CD14-positive monocyte (primary cell): ENCODE data around the gene URB2. TPM values are rescaled to one million over a fixed set of nuclear protein-coding genes. Genes with fewer than 3 reads are reported as not detected.
"Not testable (repeated sequence)": the region's sequence is repeated elsewhere in the genome, so short reads cannot be mapped to it uniquely, and the experiment has no call there.

ENCODE experiments used
- DNase-seq, 3 donors: peaks; one replicate each; pipeline ENCODE4 v3.0.0-alpha.2; 2011 to 2022
- H2AFZ ChIP-seq: 2 replicates; pipeline ENCODE4 v1.6.0; 2012; ENCODE audit warnings: mild to moderate bottlenecking, low read depth, low read length, inconsistent platforms; ENCODE audit not compliant: insufficient read depth, poor library complexity, severe bottlenecking
- H3K27ac ChIP-seq, 2 donors: 1 replicate in 1 of 2; 2 replicates in 1 of 2; pipeline ENCODE4 v1.5.1; 2012 to 2013; ENCODE audit warnings: low read length in 2 of 2, control low read depth in 1 of 2, inconsistent platforms in 1 of 2, low read depth in 1 of 2, mild to moderate bottlenecking in 1 of 2
- H3K27me3 ChIP-seq, 2 donors: one replicate each; pipeline versions ENCODE4 v1.6.0 to v1.6.1; 2011 to 2013; ENCODE audit warnings: low read length in 2 of 2; ENCODE audit not compliant: control insufficient read depth in 2 of 2, insufficient read depth in 2 of 2
- H3K36me3 ChIP-seq, 2 donors: replicated peaks in 1 of 2; 1 replicate in 1 of 2; 2 replicates in 1 of 2; pipeline versions ENCODE4 v1.5.1 to v1.6.1; 2012 to 2013; ENCODE audit warnings: low read length in 2 of 2, control low read depth in 1 of 2, inconsistent platforms in 1 of 2, mild to moderate bottlenecking in 1 of 2; ENCODE audit not compliant: insufficient read depth in 2 of 2, control insufficient read depth in 1 of 2
- H3K4me1 ChIP-seq, 2 donors: 1 replicate in 1 of 2; 2 replicates in 1 of 2; pipeline versions ENCODE4 v1.5.1 to v1.6.1; 2012 to 2013; ENCODE audit warnings: low read length in 2 of 2, control low read depth in 1 of 2, inconsistent platforms in 1 of 2, mild to moderate bottlenecking in 1 of 2, moderate library complexity in 1 of 2; ENCODE audit not compliant: insufficient read depth in 2 of 2, control insufficient read depth in 1 of 2
- H3K4me2 ChIP-seq: replicated peaks from 2 replicates; pipeline ENCODE3; 2012; ENCODE audit warnings: low read length, moderate library complexity, mild to moderate bottlenecking; ENCODE audit not compliant: poor library complexity, severe bottlenecking; ENCODE audit errors: extremely low read depth
- H3K4me3 ChIP-seq, 3 experiments: fragments of 200-600 bp in 1 of 3; sonication (generic) in 1 of 3; replicated peaks in 1 of 3; 1 replicate in 2 of 3; 2 replicates in 1 of 3; pipeline ENCODE4 v1.5.1; 2011 to 2013; ENCODE audit warnings: low read length in 3 of 3, mild to moderate bottlenecking in 3 of 3, control low read depth in 2 of 3, low read depth in 2 of 3, inconsistent platforms in 1 of 3, moderate library complexity in 1 of 3
- H3K79me2 ChIP-seq: 2 replicates; pipeline ENCODE4 v1.6.0; 2012; ENCODE audit warnings: mild to moderate bottlenecking, control low read depth, inconsistent platforms, low read length, moderate library complexity; ENCODE audit not compliant: insufficient read depth
- H3K9ac ChIP-seq: 2 replicates; pipeline ENCODE4 v1.6.0; 2017; ENCODE audit warnings: low read length, mild to moderate bottlenecking; ENCODE audit not compliant: insufficient read depth, poor library complexity, severe bottlenecking
- H3K9me3 ChIP-seq, 2 donors: replicated peaks in 1 of 2; 1 replicate in 1 of 2; 2 replicates in 1 of 2; pipeline versions ENCODE4 v1.5.1 to v1.6.1; 2012 to 2013; ENCODE audit warnings: low read length in 2 of 2, control low read depth in 1 of 2; ENCODE audit not compliant: control insufficient read depth in 1 of 2, insufficient read depth in 1 of 2
- H4K20me1 ChIP-seq: 2 replicates; pipeline ENCODE4 v1.6.0; 2012; ENCODE audit warnings: mild to moderate bottlenecking, low read length, control low read depth, moderate library complexity; ENCODE audit not compliant: insufficient read depth
- H3K27ac Mint-ChIP-seq, 7 donors: one replicate each; pipeline ENCODE4 v1.8.0; 2020; ENCODE audit warnings: mild to moderate bottlenecking in 7 of 7, mixed read lengths in 7 of 7, moderate library complexity in 6 of 7, inconsistent platforms in 2 of 7
- H3K27me3 Mint-ChIP-seq, 3 donors: one replicate each; pipeline ENCODE4 v1.8.0; 2021 to 2022; ENCODE audit warnings: low read depth in 3 of 3, mild to moderate bottlenecking in 3 of 3, mixed read lengths in 3 of 3, moderate library complexity in 3 of 3, inconsistent platforms in 1 of 3
- H3K36me3 Mint-ChIP-seq, 2 donors: one replicate each; pipeline ENCODE4 v1.8.0; 2020; ENCODE audit warnings: mixed read lengths in 2 of 2, inconsistent platforms in 1 of 2, mild to moderate bottlenecking in 1 of 2
- H3K4me1 Mint-ChIP-seq: one replicate; pipeline ENCODE4 v1.8.0; 2020; ENCODE audit warnings: mild to moderate bottlenecking, mixed read lengths
- H3K4me3 Mint-ChIP-seq, 2 donors: one replicate each; pipeline ENCODE4 v1.8.0; 2020; ENCODE audit warnings: mild to moderate bottlenecking in 2 of 2, mixed read lengths in 2 of 2, moderate library complexity in 1 of 2
- H3K9me3 Mint-ChIP-seq, 7 donors: one replicate each; pipeline ENCODE4 v1.8.0; 2020 to 2022; ENCODE audit warnings: mixed read lengths in 7 of 7, mild to moderate bottlenecking in 6 of 7, moderate library complexity in 6 of 7, inconsistent platforms in 2 of 7
- WGBS: methylation state at CpG from one replicate; pipeline ENCODE4 v1.1.5; 2013; ENCODE audit warnings: missing lambda C conversion rate; ENCODE audit not compliant: insufficient coverage; 5-methylcytosine and 5-hydroxymethylcytosine counted together
- intact Hi-C, 2 donors: fragments of 100-400 bp; cut with micrococcal nuclease; formaldehyde crosslinking; loops; one replicate each; pipeline versions ENCODE4 v1.15.0 to v1.15.1; 2023
- polyA plus RNA-seq, 3 donors: library from polyadenylated mRNA; depleted of rRNA in 1 of 3; unstranded in 2 of 3; stranded (reverse) in 1 of 3; fragments of 300-500 nt in 2 of 3; fragments of >200 nt in 1 of 3; fragmentation: Illumina TruSeq in 2 of 3; gene quantifications; 1 replicate in 2 of 3; 2 replicates in 1 of 3; pipeline ENCODE4 v1.2.3, GENCODE V29; 2012 to 2021
- TF ChIP-seq, protein P1 (sequence below): fragments of 200-600 bp; IDR thresholded peaks from one replicate; pipeline ENCODE4 v1.8.0; 2022; ENCODE audit warnings: antibody characterized with exemption, mild to moderate bottlenecking

URB2 gene
- polyA plus RNA-seq, 3 donors: 0.79 to 2.8 (median 1.5) TPM

- no peak overlapping the region for H3K4me3 ChIP-seq
- H3K27ac ChIP-seq: no peak overlapping the region
- H3K27me3 Mint-ChIP-seq: peaks cover 1 to 6% (median 2%) of the 10 kb centered on the region in 3 donors
- H4K20me1 ChIP-seq: no peaks in the 10 kb centered on the region
- H3K4me1 ChIP-seq: no peaks in the 10 kb centered on the region
- no peaks in the 10 kb centered on the region for H3K9me3 ChIP-seq
- no peak overlapping the region for H3K9ac ChIP-seq
- no peaks in the 10 kb centered on the region for H3K79me2 ChIP-seq
- no peak overlapping the region for H2AFZ ChIP-seq
- intact Hi-C loops: no loop called here
- H3K27me3 ChIP-seq: no peaks in the 10 kb centered on the region
- no peak overlapping the region for H3K4me2 ChIP-seq
- peaks cover 0 to 3% (median 0%) of the 10 kb centered on the region in 7 donors for H3K9me3 Mint-ChIP-seq
- DNase-seq: no peak
- H3K27ac Mint-ChIP-seq: no peak overlapping the region
- TF ChIP-seq, protein P1, sequence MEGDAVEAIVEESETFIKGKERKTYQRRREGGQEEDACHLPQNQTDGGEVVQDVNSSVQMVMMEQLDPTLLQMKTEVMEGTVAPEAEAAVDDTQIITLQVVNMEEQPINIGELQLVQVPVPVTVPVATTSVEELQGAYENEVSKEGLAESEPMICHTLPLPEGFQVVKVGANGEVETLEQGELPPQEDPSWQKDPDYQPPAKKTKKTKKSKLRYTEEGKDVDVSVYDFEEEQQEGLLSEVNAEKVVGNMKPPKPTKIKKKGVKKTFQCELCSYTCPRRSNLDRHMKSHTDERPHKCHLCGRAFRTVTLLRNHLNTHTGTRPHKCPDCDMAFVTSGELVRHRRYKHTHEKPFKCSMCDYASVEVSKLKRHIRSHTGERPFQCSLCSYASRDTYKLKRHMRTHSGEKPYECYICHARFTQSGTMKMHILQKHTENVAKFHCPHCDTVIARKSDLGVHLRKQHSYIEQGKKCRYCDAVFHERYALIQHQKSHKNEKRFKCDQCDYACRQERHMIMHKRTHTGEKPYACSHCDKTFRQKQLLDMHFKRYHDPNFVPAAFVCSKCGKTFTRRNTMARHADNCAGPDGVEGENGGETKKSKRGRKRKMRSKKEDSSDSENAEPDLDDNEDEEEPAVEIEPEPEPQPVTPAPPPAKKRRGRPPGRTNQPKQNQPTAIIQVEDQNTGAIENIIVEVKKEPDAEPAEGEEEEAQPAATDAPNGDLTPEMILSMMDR: no peak
- H3K4me3 Mint-ChIP-seq: no peak overlapping the region
- H3K36me3 ChIP-seq: no peaks in the 10 kb centered on the region
- 100% methylated on average over 1 of the region's 7 CpGs for WGBS
- no peaks in the 10 kb centered on the region for H3K36me3 Mint-ChIP-seq
- no peaks in the 10 kb centered on the region for H3K4me1 Mint-ChIP-seq
These were observed 73.7 kb downstream of the URB2 start for GRCh38 chr1:229699613-229700267.

- Mint-ChIP-seq H3K27ac (no peak overlapping the region), H3K27me3 (peaks cover 0 to 2% (median 2%) of the 10 kb centered on the region in 3 donors), H3K4me1 (no peaks in the 10 kb centered on the region), H3K9me3 (peaks cover 5 to 18% (median 16%) of the 10 kb centered on the region in 7 donors), H3K36me3 (no peaks in the 10 kb centered on the region), H3K4me3 (no peak overlapping the region)
- H3K27me3 ChIP-seq: no peaks in the 10 kb centered on the region
- no peaks in the 10 kb centered on the region for H3K36me3 ChIP-seq
- H3K27ac ChIP-seq: no peak overlapping the region
- no peaks in the 10 kb centered on the region for H4K20me1 ChIP-seq
- DNase-seq: no peak
- intact Hi-C loops: no loop called here
- H3K79me2 ChIP-seq: no peaks in the 10 kb centered on the region
- H3K9me3 ChIP-seq: no peaks in the 10 kb centered on the region
- TF ChIP-seq, protein P1: no peak
- no peak overlapping the region for H3K4me3 ChIP-seq
- no peak overlapping the region for H2AFZ ChIP-seq
- no CpG with 5 or more reads among the region's 2 CpGs for WGBS
- no peak overlapping the region for H3K4me2 ChIP-seq
- H3K9ac ChIP-seq: no peak overlapping the region
- no peaks in the 10 kb centered on the region for H3K4me1 ChIP-seq
These were observed 78.1 kb downstream of the URB2 start for GRCh38 chr1:229704157-229704556.

DNA sequence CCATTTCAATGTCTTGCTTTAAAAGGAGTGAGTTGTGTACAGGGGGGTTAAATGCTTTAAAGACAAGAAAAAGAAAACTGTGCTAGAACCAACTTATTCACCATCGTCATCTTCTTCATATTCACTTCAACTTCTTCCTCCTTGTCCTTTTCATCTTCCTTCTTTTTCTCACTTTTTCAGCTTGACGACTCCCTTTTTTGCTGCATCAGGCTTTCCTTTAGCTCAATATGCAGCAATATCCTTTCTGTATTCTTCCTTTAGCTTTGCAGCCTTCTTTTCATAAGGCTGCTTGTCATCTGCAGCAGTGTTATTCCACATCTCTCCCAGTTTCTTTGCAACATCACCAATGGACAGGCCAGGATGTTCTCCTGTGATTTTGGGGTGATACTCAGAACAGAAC is 79.1 kb downstream of the URB2 start:
- DNase-seq: not testable (repeated sequence)

More for the DNA sequence above, 79.1 kb downstream of the URB2 start:
- H3K4me3 Mint-ChIP-seq, intact Hi-C loops, H3K27ac Mint-ChIP-seq, H3K36me3 ChIP-seq, H3K27ac ChIP-seq, H3K27me3 Mint-ChIP-seq, H3K4me1 ChIP-seq, H3K79me2 ChIP-seq, H4K20me1 ChIP-seq, H3K4me1 Mint-ChIP-seq, H3K36me3 Mint-ChIP-seq, H3K9ac ChIP-seq, H3K4me3 ChIP-seq, H3K4me2 ChIP-seq, H3K27me3 ChIP-seq, H3K9me3 ChIP-seq, H2AFZ ChIP-seq: not testable (repeated sequence)
- H3K9me3 Mint-ChIP-seq: peaks cover 5 to 20% (median 18%) of the 10 kb centered on the region in 7 donors
- WGBS: 86% methylated on average over 2 of the region's 2 CpGs
